Fibroblast of skin of back (primary cell): Measurements from ENCODE around the gene KDM3A. TPM values are rescaled to one million over a fixed set of nuclear protein-coding genes. Genes with fewer than 3 reads are reported as not detected.

Experiments used
- DNase-seq: peaks from one replicate; pipeline ENCODE4 v3.0.0-alpha.2; 2013
- polyA plus RNA-seq, 2 experiments: library from polyadenylated mRNA; unstranded; fragments of 120-200 nt; gene quantifications; one replicate each; pipeline ENCODE4 v1.2.1, GENCODE V29; 2013; ENCODE audit not compliant: insufficient read length in 2 of 2

Gene KDM3A
- 43.2 TPM for polyA plus RNA-seq (2013, experiment 1 of 2; ENCODE audit: insufficient read length)
- polyA plus RNA-seq (2013, experiment 2 of 2; ENCODE audit: insufficient read length) = 36.6 TPM

GRCh38 chr2:86440631-86441391 lies at the start of gene KDM3A:
Gene KDM3A (plus strand): TSS chr2:86441371. CDS start chr2:86442048, 677 bp downstream.
- DNase-seq = peak; percentile 99

DNA sequence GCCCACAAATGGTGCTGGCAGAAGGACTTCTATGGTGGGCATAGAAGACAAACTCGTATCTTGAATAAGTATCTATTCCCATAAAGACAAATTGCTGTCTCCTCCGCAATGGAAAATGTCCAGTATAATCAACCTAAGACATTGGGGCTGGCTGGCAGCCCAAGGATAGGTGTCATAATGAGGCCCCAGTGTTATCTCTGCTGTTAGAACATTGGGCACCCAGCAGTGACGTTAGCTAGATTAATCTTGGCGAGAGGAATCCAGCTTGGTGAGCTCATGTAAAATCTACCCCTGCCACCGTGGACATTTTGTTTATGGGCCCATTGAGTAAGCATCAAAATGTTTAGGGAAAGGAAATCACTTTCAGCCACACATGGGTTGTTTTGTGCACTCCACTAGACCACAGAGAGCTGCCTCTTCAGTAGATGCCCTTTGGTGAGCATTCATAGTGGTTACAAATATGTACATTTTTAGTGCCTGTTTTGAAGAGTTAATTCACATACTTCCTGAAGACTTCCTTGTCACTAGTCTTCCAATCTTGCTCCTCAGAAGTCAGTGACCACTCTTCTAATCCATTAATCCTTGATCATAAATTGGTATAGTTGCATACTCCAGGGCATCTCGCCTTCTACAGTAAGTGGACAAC lies 48.2 kb upstream of the KDM3A start:
- DNase-seq = no peak

DNA sequence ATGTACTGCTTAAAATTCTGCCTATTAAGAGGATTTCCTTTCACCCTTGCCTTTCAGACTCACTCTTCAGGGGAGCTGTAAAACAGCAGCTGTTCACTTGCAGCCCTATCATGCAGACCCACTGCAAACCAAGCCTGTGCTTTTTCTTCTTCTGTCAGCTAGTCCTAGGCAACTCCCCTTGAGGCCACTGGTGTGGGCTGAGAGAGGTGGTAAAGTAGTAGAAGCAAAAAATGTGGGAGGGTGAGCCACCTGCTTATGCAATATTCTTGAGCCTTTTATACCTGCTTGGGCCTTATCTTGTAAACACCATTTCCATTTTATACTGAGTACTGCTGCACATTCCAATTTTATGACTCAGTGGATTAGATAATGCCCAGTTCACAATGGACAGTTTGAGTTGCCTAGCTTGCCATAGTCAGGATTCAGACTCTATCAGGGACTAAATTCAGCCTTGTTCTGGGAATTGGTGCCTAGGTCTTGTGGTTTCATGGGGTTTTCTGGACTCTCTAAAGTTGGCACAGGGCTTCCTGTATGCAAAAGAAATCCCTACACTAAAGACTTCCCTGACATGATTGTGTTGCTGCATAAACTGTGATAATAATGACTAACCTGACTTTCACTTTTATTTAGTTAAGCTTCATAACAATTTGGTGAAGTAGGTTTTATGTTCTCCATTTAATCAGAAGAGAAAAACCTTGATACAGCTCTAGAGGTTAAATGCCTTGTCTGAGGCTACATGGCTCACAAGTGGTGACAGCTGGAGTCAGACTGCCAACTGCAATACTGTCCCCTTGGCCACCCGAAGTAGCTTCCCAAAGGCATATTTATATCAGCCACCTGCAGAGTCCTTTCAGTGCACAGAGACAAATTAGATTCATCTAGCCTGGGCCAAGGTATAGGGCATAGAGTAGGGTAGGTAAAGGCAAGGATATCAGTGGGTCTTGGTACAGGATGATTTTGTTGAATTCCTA lies 47.4 kb upstream of the KDM3A start:
- DNase-seq = peak; percentile 30

GRCh38 chr2:86396291-86396785 lies 44.8 kb upstream of the KDM3A start:
- no peak for DNase-seq

GRCh38 chr2:86397986-86398385 lies 43.2 kb upstream of the KDM3A start:
- no peak for DNase-seq

DNA sequence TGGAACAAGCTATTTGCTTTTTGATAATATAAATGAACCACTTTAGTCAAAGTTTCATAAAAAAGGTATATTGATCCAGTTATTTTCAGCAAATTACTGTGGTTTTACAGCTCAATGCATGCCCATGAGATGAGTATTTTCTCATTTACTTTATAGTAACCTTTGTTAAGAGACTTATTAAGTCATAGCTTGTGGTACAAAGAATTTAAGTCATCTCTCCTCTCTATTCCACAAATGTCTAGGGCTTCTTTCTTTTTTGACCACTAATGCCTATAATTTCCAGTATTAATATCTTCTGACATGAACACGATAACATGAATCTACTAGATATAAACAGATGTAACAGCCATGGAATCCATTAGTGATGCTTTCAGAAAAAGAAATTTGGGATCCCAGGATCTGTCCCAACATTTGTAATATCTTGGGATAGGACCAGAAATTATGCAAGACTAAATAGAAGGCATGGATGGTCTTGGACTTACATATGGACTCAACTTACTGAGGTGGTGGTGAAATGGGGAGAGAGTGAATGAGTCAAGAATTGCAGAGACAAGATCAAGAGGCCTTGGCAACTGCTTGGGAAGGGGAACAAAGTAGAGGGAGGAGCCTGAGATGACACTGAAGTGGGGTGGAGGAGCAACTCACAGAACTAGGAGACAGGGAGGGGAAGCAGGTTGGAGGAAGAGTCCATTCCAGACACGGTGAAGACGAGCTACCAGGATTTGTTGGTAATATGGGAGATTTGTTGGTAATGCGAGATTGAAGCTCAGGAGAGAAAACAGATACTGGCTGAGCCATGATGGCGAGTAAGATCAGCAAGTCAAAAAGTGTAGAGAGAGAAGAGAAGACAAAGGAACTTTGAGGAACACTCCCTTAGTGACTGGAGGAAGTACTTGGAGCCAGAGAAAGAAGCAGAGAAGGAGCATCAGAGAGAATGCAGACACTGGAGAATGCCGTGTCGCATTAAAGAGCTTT lies 42.4 kb upstream of the KDM3A start:
- DNase-seq = no peak

DNA sequence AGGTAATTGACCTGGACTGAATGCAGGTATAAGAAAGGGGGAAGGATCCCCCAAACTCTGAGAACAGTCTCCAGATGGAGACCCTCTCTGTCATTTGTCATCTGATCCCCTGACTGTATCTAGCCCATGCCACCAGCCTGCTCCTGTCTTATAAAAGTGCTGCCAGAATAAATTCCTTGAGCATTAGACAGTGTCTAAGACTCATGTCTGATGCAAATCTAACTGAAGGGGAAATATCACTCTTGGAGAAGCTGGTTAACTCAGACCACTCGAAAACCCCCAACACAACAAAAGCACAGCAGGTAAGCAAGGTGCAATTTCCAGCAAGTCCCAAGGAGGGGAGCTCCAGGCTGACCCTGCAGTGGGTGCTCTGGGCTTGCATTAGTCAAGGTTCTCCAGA lies 40.9 kb upstream of the KDM3A start:
- no peak for DNase-seq

DNA sequence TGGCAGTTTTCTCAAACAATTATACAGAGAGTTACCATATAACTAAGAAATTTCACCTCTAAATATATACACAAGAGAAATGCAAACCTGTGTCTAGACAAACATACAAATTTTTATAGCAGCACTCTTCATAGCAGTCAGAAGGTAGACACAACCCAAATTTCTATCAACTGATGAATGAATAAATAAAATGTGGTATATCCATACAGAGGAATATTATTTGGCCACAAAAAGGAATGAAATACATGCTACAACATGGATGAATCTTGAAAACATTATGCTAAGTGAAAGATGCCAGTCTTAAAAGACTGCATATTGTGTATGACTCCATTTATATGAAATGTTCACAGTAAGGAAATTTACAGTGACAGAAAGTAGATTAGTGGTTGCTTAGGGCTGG lies 30.6 kb upstream of the KDM3A start:
- DNase-seq = no peak

GRCh38 chr2:86411396-86411795 lies 29.8 kb upstream of the KDM3A start:
- no peak for DNase-seq

DNA sequence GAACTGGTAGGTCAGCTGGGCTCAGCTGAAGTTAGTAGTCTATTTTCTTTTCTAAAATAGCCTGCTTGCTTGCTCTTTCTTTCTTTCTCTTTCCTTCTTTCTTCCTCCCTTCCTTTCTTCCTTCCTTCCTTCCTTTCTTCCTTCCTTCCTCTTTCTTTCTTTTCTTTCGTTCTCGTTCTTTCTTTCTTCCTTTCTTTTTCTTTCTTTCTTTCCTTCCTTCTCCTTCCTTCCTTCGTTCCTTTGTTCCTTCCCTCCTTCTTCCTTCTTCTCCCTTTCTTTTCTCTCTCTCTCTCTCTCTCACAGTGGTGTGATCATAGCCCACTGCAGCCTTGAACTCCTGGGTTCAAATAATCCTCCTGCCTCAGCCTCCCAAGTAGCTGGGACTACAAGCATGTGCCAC lies 29.2 kb upstream of the KDM3A start:
- no peak for DNase-seq

- no peak for DNase-seq
These were observed 27.7 kb upstream of the KDM3A start for GRCh38 chr2:86413296-86414094.

- no peak for DNase-seq
These were observed 26.2 kb upstream of the KDM3A start for GRCh38 chr2:86414996-86415395.

DNA sequence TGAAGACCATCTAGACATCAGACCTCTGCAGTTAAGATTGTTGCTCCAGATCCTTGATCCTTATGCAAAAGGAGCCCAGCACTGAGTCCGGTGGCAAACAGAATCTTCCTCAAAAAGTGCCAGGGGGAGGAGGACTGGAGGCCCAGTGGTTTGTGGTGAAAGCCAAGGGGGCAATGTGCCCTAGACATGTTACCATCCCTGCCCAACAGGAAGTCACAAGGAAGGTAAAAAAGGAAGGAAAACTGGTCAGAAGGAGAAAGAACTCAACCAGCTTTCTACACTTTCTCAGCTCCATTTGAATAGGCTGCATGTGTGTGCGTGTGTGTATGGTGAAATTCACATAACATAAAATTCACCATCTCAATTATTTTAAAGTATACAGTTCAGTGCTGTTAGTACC lies 25.0 kb upstream of the KDM3A start:
- no peak for DNase-seq

GRCh38 chr2:86417961-86418360 lies 23.2 kb upstream of the KDM3A start:
- peak; percentile 7 for DNase-seq

GRCh38 chr2:86420913-86421312 lies 20.3 kb upstream of the KDM3A start:
- no peak for DNase-seq

DNA sequence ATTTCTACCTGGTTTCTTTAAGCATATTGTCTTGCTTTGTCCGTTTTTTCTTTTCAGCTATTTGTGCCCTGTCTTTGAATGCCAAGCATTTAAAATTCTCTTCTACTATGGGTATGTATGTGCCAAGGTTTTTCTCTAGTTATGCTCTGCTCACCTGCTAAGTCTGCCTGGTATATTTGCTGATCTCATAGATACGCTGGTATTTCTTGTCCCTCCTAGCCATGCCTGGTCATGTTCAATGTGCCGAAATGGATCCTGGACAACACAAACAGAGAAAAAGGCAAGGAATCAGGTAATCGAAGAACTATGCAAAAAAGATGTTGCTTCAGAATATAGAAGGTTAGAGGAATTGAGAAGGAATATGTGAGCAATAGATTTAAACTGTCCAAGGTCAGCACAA lies 14.9 kb upstream of the KDM3A start:
- DNase-seq = no peak

- no peak for DNase-seq
These were observed 11.8 kb upstream of the KDM3A start for GRCh38 chr2:86429335-86429734.

- DNase-seq = no peak
These were observed 10.8 kb upstream of the KDM3A start for GRCh38 chr2:86430368-86430767.

GRCh38 chr2:86433137-86433536 lies 8.0 kb upstream of the KDM3A start:
- no peak for DNase-seq

- no peak for DNase-seq
These were observed 6.9 kb upstream of the KDM3A start for GRCh38 chr2:86434290-86434689.

DNA sequence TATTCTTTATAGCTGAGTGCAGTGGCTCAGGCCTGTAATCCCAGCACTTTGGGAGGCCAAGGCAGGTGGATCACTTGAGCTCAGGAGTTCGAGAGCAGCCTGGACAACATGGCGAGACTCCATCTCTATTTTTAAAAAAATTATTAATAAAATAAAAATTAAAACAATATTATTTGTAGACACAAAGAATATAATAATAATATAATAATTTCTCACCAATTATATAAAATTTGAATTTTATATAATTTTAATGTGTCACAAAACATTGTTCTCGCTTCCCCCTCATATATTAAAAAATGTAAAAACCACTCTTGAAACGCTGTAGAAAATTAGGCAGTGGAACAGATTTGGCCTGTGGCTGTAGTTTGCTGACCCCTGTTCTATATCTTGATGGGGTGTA lies 5.6 kb upstream of the KDM3A start:
- no peak for DNase-seq
